ENCODE results near the gene PRKAG2.
A peak's percentile ranks its signal among the peaks of the same experiment; 100 is the strongest.

Gene PRKAG2

DNA sequence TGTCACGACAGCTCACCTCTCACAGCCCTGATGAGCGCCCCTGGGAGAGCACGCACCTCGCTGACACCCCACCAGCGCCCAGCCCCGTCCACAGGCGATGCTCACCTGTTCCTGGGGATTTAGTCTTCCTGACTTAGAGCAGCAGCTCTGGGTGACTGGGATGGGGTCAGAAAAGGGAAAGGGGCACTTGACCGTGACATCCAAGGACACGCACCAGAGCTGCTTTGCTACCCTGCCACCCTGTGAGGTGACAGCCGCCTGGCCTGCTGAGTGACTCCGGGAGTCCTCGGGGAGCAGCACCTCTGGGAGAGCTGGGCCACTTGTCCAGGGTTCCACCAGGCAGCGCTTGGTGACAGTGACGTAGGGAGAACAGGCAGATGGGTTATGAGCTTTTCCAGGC, 148.2 kb downstream of the PRKAG2 start:
- Histone ChIP-seq H3K27ac (ENCODE audit: low read length) (no peak overlapping the region), H3K4me1 (ENCODE audit: low read length) (peaks cover 25% of the 10 kb centered on the region), H3K9ac (ENCODE audit: low read length) (no peak overlapping the region), H2AFZ (ENCODE audit: low read depth, low read length) (no peak overlapping the region), H3K4me3 (ENCODE audit: low read length) (no peak overlapping the region), H4K20me1 (ENCODE audit: insufficient read depth, low read length) (no peaks in the 10 kb centered on the region), H3K36me3 (replicated peaks; ENCODE audit: low read depth, low read length) (no peaks in the 10 kb centered on the region), H3K4me2 (ENCODE audit: low read length) (no peak overlapping the region), H3K27me3 (ENCODE audit: low read depth, low read length) (no peaks in the 10 kb centered on the region), H3K9me3 (ENCODE audit: insufficient read depth, low read length) (no peaks in the 10 kb centered on the region), H3K79me2 (ENCODE audit: low read length) (no peaks in the 10 kb centered on the region)
- TF ChIP-seq, protein P1, sequence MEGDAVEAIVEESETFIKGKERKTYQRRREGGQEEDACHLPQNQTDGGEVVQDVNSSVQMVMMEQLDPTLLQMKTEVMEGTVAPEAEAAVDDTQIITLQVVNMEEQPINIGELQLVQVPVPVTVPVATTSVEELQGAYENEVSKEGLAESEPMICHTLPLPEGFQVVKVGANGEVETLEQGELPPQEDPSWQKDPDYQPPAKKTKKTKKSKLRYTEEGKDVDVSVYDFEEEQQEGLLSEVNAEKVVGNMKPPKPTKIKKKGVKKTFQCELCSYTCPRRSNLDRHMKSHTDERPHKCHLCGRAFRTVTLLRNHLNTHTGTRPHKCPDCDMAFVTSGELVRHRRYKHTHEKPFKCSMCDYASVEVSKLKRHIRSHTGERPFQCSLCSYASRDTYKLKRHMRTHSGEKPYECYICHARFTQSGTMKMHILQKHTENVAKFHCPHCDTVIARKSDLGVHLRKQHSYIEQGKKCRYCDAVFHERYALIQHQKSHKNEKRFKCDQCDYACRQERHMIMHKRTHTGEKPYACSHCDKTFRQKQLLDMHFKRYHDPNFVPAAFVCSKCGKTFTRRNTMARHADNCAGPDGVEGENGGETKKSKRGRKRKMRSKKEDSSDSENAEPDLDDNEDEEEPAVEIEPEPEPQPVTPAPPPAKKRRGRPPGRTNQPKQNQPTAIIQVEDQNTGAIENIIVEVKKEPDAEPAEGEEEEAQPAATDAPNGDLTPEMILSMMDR (IDR thresholded peaks at IDR 0.05; ENCODE audit: low read depth, low read length): no peak
- no peak for TF ChIP-seq EZH2phosphoT487 (IDR thresholded peaks at IDR 0.05; ENCODE audit: low read depth)

DNA sequence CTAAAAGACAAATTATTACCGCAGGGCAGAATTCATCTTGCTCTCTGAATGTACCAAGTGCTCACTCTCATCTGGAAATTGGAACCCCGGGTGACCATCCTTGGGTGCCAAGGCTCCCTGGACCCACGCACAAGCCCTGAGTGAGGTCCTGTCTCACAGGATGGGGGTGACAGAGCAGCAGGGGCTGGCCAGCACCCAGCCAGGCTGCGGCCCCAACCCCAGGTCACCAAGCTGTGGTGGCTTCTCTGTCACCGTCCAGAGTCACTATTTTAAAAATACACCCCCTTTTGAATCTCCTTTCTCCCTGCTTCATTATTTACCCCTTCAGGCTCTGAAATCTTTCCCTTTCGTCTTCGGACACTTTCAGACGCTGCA, 148.6 kb downstream of the PRKAG2 start:
- Histone ChIP-seq H3K4me2 (ENCODE audit: low read length) (peak overlapping the region; percentile 61; the same call in 1 of the 2 replicates), H3K9me3 (ENCODE audit: insufficient read depth, low read length) (no peaks in the 10 kb centered on the region), H3K4me3 (ENCODE audit: low read length) (no peak overlapping the region), H3K9ac (ENCODE audit: low read length) (no peak overlapping the region), H3K27ac (ENCODE audit: low read length) (no peak overlapping the region), H4K20me1 (ENCODE audit: insufficient read depth, low read length) (no peaks in the 10 kb centered on the region), H3K27me3 (ENCODE audit: low read depth, low read length) (no peaks in the 10 kb centered on the region), H3K4me1 (ENCODE audit: low read length) (peaks cover 25% of the 10 kb centered on the region), H3K79me2 (ENCODE audit: low read length) (no peaks in the 10 kb centered on the region), H3K36me3 (replicated peaks; ENCODE audit: low read depth, low read length) (no peaks in the 10 kb centered on the region), H2AFZ (ENCODE audit: low read depth, low read length) (no peak overlapping the region)
- no peak for TF ChIP-seq EZH2phosphoT487 (IDR thresholded peaks at IDR 0.05; ENCODE audit: low read depth)

DNA sequence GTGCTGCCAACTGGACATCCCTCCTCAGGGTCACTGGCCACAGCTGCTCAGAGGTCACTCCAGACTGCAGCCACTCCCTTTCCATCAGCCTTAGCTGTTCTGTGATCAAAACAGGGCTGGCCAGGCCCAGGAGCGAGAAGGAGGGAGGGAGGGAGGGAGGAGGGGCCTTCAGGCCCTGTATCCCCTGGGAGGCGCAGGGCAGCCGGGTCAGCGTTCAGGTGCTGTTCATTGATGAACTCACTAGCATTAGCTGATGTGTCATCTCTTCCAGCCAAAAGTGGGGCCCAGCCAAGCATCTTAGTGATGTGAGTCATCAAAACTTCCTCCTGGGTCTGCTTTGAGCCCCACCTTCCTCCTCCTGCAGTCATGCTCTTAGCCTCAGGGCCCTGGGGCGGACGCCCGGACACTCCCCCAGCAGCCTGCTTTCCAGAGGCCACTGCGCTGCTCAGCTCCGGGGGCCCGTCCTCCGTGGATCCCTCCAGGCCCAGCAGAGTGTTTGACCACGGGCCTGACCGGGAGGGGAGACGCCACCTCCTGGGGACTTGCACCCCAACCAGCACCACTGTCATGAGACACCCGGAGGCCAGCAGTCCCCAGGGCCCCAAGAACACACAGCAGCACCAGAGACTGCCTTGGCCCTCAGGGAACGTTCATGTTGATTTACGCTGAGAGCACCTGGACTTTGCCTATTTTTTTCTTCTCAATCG, 149.2 kb downstream of the PRKAG2 start:
- 0 out of 2 replicates have a peak overlapping the region, but pooled peaks have one; percentile 2 for H2AFZ ChIP-seq (ENCODE audit: low read depth, low read length)
- no peak overlapping the region for H3K27ac ChIP-seq (ENCODE audit: low read length)
- H3K4me2 ChIP-seq (ENCODE audit: low read length): peak overlapping the region; percentile 61
- no peaks in the 10 kb centered on the region for H3K36me3 ChIP-seq (replicated peaks; ENCODE audit: low read depth, low read length)
- peak overlapping the region; percentile 30 for H3K4me3 ChIP-seq (ENCODE audit: low read length)
- H3K9me3 ChIP-seq (ENCODE audit: insufficient read depth, low read length): no peaks in the 10 kb centered on the region
- no peaks in the 10 kb centered on the region for H4K20me1 ChIP-seq (ENCODE audit: insufficient read depth, low read length)
- H3K4me1 ChIP-seq (ENCODE audit: low read length): peaks cover 25% of the 10 kb centered on the region
- no peak overlapping the region for H3K9ac ChIP-seq (ENCODE audit: low read length)
- H3K27me3 ChIP-seq (ENCODE audit: low read depth, low read length): no peaks in the 10 kb centered on the region
- TF ChIP-seq, protein P1 (IDR thresholded peaks at IDR 0.05; ENCODE audit: low read depth, low read length): peak; percentile 31
- no peak for TF ChIP-seq EZH2phosphoT487 (IDR thresholded peaks at IDR 0.05; ENCODE audit: low read depth)
- H3K79me2 ChIP-seq (ENCODE audit: low read length): no peaks in the 10 kb centered on the region

DNA sequence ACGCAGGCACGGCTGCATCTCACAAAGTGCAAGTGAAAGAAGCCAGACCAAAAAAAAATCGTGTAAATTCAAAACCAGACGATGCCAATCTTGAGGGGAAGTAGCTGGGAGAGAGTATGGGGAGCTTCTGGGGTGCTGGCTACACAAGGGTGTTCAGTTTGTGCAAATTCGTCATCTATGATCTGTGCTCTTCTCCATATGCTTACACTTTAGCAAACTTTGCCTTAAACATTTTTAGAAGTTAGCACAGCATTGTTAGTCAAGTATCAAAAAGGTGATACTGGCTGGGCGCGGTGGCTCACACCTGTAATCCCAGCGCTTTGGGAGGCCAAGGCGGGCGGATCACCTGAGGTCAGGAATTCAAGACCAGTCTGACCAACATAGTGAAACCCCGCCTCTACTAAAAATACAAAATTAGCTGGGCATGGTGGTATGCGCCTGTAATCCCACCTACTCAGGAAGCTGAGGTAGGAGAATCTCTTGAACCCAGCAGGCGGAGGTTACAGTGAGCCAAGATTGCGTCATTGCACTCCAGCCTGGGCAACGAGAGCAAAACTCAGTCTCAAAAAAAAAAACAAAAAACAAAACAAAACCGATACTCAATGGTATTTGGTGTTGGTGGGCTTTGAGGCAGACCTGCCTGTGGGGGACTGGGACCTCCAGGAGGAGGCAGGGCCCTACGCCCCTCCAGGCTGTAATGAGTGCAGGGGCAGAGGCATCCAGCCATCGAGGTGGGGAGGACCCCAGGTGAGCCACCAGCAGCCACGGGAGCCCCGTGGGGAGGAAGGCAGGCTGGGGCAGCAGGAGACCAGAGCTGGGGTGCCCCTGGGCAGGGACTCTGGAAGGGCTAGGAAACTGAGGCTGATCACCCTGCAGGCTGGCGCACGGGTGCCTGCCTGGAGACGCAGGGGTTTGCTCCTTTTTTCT, 150.0 kb downstream of the PRKAG2 start:
- Histone ChIP-seq H3K36me3 (replicated peaks; ENCODE audit: low read depth, low read length) (no peaks in the 10 kb centered on the region), H3K79me2 (ENCODE audit: low read length) (no peaks in the 10 kb centered on the region), H3K4me1 (ENCODE audit: low read length) (peaks cover 25% of the 10 kb centered on the region), H3K9me3 (ENCODE audit: insufficient read depth, low read length) (no peaks in the 10 kb centered on the region), H3K4me3 (ENCODE audit: low read length) (peak overlapping the region; percentile 30), H3K4me2 (ENCODE audit: low read length) (peak overlapping the region; percentile 61), H3K27me3 (ENCODE audit: low read depth, low read length) (0 out of 2 replicates have a peak, but pooled peaks cover 3% of the 10 kb centered on the region), H3K27ac (ENCODE audit: low read length) (no peak overlapping the region), H2AFZ (ENCODE audit: low read depth, low read length) (no peak overlapping the region), H3K9ac (ENCODE audit: low read length) (no peak overlapping the region), H4K20me1 (ENCODE audit: insufficient read depth, low read length) (no peaks in the 10 kb centered on the region)
- TF ChIP-seq EZH2phosphoT487 (IDR thresholded peaks at IDR 0.05; ENCODE audit: low read depth): no peak
- TF ChIP-seq, protein P1 (IDR thresholded peaks at IDR 0.05; ENCODE audit: low read depth, low read length): no peak
